Osteocyte (in vitro differentiated cells): Measurements from ENCODE around the gene SIGLEC1. TPM values are rescaled to one million over a fixed set of nuclear protein-coding genes. Genes with fewer than 3 reads are reported as not detected.
A peak's percentile ranks its signal among the peaks of the same experiment; 100 is the strongest.

Experiments
- DNase-seq: peaks from one replicate; pipeline ENCODE4 v3.0.0; 2021; ENCODE audit warnings: mixed read lengths; ENCODE audit not compliant: unreplicated experiment; ENCODE audit errors: extremely low spot score
- H3K27ac Mint-ChIP-seq: one replicate; pipeline ENCODE4 v1.8.0; 2021; ENCODE audit warnings: mild to moderate bottlenecking, mixed read lengths; ENCODE audit not compliant: unreplicated experiment
- H3K27me3 Mint-ChIP-seq: one replicate; pipeline ENCODE4 v1.8.0; 2021; ENCODE audit warnings: mixed read lengths; ENCODE audit not compliant: unreplicated experiment
- H3K36me3 Mint-ChIP-seq: one replicate; pipeline ENCODE4 v1.8.0; 2021; ENCODE audit warnings: mixed read lengths; ENCODE audit not compliant: unreplicated experiment
- H3K4me1 Mint-ChIP-seq: one replicate; pipeline ENCODE4 v1.8.0; 2021; ENCODE audit warnings: mixed read lengths; ENCODE audit not compliant: unreplicated experiment
- H3K4me3 Mint-ChIP-seq: one replicate; pipeline ENCODE4 v1.8.0; 2021; ENCODE audit warnings: mild to moderate bottlenecking, moderate library complexity, mixed read lengths; ENCODE audit not compliant: unreplicated experiment
- H3K9me3 Mint-ChIP-seq: one replicate; pipeline ENCODE4 v1.8.0; 2021; ENCODE audit warnings: mixed read lengths; ENCODE audit not compliant: unreplicated experiment
- CTCF ChIP-seq: fragments of 200-600 bp; sonication (generic); IDR thresholded peaks from 2 replicates; pipeline ENCODE4 v1.5.0; 2021; ENCODE audit warnings: antibody characterized with exemption, mild to moderate bottlenecking, moderate library complexity
- total RNA-seq: library from RNA; stranded (reverse); gene quantifications from 2 replicates; pipeline ENCODE4 v1.2.1, GENCODE V29; 2021

The SIGLEC1 gene
- total RNA-seq, 1 donor from 2014 or later: 0.21 TPM

GRCh38 chr20:3678198-3678597 lies 34.2 kb downstream of the SIGLEC1 start:
- no peak for DNase-seq
- Mint-ChIP-seq H3K27me3 (peaks cover 10% of the 10 kb centered on the region), H3K36me3 (no peaks in the 10 kb centered on the region), H3K9me3 (no peaks in the 10 kb centered on the region), H3K4me3 (no peak overlapping the region), H3K4me1 (peaks cover 52% of the 10 kb centered on the region), H3K27ac (peak overlapping the region; percentile 82)
- TF ChIP-seq CTCF: no peak

- DNase-seq: no peak
- H3K4me1 Mint-ChIP-seq: peaks cover 52% of the 10 kb centered on the region
- no peak for TF ChIP-seq CTCF
- H3K27me3 Mint-ChIP-seq: peaks cover 10% of the 10 kb centered on the region
- H3K27ac Mint-ChIP-seq: peak overlapping the region; percentile 82
- H3K9me3 Mint-ChIP-seq: no peaks in the 10 kb centered on the region
- no peak overlapping the region for H3K4me3 Mint-ChIP-seq
- H3K36me3 Mint-ChIP-seq: no peaks in the 10 kb centered on the region
Measured at GRCh38 chr20:3677733-3678132, 34.7 kb downstream of the SIGLEC1 start.

GRCh38 chr20:3674995-3675900 lies 37.2 kb downstream of the SIGLEC1 start:
- Mint-ChIP-seq H3K4me1 (peaks cover 42% of the 10 kb centered on the region), H3K27ac (no peak overlapping the region), H3K9me3 (no peaks in the 10 kb centered on the region), H3K27me3 (peaks cover 10% of the 10 kb centered on the region), H3K36me3 (no peaks in the 10 kb centered on the region), H3K4me3 (no peak overlapping the region)
- no peak for DNase-seq
- no peak for TF ChIP-seq CTCF

GRCh38 chr20:3674447-3674846 lies 38.0 kb downstream of the SIGLEC1 start:
- no peaks in the 10 kb centered on the region for H3K36me3 Mint-ChIP-seq
- no peak overlapping the region for H3K27ac Mint-ChIP-seq
- DNase-seq: no peak
- no peak for TF ChIP-seq CTCF
- H3K27me3 Mint-ChIP-seq: peaks cover 10% of the 10 kb centered on the region
- no peaks in the 10 kb centered on the region for H3K9me3 Mint-ChIP-seq
- H3K4me3 Mint-ChIP-seq: no peak overlapping the region
- peaks cover 40% of the 10 kb centered on the region for H3K4me1 Mint-ChIP-seq

GRCh38 chr20:3673221-3674070 lies 39.0 kb downstream of the SIGLEC1 start:
- Mint-ChIP-seq H3K27me3 (peaks cover 10% of the 10 kb centered on the region), H3K36me3 (no peaks in the 10 kb centered on the region), H3K9me3 (no peaks in the 10 kb centered on the region), H3K27ac (no peak overlapping the region), H3K4me1 (peaks cover 30% of the 10 kb centered on the region), H3K4me3 (no peak overlapping the region)
- no peak for TF ChIP-seq CTCF
- DNase-seq: no peak
